CD1c-positive myeloid dendritic cell (primary cell): ENCODE measurements around the gene PRIMPOL.
"Not testable (repeated sequence)": the region's sequence is repeated elsewhere in the genome, so short reads cannot be mapped to it uniquely, and the experiment has no call there.

Source experiments
- DNase-seq: peaks from one replicate; pipeline ENCODE4 v3.0.0-alpha.2; 2016; ENCODE audit errors: extremely low spot score

PRIMPOL gene

DNA sequence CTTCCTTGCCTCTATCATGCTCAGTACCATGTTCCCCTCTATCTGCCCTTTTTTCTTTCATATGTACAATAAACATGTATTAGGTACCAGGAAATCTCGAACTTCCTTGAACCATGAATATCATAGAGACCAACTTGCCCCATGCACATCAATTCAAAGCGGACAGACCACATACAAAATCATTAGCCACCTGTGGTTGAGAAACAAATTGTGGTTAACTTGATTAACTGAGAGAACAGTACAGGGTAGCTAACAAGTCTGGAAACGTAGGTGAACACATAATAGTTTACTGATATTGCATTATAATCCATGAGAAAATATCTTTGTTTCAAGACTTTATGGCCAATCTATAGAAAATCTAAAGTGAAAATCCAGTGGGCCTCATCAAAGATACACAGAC lies 8.5 kb upstream of the PRIMPOL start:
- DNase-seq = no peak

- no peak for DNase-seq
Observed at GRCh38 chr4:184641451-184641850, 8.1 kb upstream of the PRIMPOL start.

DNA sequence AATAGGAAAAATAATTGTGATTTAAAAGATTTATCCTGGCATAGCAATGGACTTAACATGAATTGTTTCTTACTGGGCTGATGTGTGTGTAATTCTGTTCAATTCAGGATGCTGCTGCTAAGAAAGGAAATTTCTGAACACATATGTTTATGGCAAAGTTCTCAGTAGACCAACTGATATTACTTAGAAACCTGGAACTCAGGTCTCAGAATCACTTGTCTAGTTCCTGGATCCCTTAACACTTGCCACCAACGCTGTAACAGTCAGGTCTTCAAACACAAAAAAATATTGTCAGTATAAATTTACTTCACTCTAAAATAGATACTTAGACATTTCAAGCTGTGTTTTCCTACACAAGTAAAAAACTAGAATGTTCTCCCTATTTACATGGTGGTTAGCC lies 5.8 kb upstream of the PRIMPOL start:
- DNase-seq = no peak

DNA sequence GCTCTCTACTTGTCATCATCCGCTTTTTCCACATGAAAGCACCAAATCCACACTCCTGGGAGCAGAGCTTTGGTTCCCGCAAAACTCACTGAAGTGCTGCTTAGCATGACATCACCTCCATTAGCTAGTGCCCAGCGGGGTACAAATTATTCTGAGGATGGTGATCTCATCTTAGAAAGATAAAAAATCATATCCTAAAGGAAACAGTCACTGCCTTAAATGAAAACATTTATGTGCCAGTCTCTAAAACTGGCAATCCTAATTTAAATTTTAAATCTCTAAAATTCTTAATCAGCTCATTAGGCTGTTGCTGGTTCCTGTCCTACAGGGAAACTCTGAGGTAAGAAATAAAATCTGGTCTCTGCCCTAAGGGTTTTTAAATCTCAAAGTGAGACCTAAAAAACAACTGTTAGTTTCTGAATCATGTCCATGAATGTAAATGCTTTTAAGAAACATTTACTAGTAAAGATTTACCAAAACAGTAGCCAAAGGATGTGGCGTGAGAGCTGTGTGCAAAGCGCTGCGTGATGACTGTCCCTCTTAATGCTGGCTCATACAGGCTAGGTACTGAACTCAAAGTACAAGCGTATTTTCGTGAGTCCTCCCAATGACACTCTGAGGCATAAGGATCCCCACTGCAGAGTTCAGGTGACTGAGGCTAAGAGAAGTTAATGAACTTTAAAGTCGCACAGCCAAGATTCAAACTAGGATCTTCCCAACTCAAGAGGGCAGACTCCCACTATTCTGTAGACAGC lies 4.8 kb upstream of the PRIMPOL start:
- DNase-seq = no peak

DNA sequence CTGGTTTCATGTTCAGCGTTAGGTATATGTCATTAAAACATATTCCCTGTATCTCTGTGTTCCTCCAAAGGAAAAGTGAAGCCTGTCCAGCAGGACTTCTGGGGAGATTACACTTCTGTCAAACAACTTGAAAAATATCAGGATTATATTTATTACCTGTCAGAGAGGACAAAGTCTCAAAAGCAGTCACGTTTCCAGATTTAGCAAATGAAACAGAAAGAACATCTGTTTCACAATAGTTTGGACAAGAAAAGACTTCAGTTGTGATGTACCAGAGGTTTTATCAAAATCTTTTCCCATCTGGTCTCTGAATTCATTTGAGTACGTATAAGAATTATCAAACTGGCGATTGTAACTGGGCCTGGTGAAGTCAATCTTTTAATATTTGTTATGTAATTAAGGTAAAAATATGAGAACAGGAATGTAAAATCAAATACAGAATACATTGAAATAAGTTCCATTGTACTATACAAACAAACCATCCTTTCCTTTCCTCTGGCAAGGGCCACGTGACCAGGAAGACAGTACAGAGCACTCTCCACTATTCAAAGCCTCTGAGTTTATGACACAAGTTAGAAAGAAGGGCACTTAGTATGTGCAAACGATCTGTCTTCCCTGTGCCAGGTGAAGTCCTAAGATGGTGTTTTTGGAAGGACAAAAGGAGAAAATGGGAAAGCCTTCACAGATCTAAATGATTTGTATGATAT lies 3.5 kb upstream of the PRIMPOL start:
- no peak for DNase-seq

GRCh38 chr4:184647266-184648053 lies 2.1 kb upstream of the PRIMPOL start:
- no peak for DNase-seq

- DNase-seq = no peak
Observed at GRCh38 chr4:184648054-184648312, 1.6 kb upstream of the PRIMPOL start.

- DNase-seq = peak; percentile 62
Observed at GRCh38 chr4:184648313-184649025, 1.1 kb upstream of the PRIMPOL start.

DNA sequence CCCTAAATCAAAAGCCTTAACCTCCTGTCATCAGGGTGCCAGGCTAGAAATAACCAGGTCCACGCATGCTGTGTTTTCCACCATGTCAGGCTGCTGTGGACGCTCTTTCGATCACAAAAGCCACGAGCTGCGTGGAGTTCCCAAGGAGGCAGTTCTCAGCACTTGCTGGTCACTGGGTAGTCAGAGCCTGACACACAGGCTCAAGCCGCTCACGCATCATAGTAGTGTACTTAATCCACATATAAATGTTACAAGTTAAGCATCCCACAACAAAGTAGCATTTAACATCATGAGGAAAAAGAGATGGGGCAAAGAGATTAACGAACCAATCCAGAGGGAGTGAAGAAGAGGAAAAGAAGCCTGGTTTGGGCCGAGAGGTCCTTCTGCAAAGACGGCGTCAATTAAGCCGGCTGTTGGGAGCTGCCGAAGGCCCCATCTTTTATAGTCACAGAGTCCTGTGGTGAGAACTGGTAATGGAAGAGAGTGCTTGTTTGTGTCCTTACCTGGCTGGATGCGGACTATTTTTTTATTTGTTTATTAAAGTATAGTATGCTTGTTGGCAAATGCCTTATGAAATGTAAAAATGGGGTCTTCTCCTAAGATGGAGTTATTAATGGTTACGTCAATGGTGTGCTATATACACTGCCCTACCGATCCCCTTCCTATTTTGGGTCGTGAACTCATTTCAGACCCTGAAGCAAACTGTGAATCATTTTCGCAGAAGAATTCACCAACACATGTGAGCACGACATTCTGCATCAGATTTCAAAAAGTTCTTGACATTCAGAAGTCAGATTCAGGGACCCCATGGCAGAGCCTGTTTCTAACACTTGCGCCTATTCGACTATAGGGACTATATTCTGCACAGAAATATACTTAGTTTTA lies 675 bp downstream of the PRIMPOL start:
- peak; percentile 32 for DNase-seq

- DNase-seq = no peak
Observed at GRCh38 chr4:184651899-184652298, 2.4 kb downstream of the PRIMPOL start.

- not testable (repeated sequence) for DNase-seq
Observed at GRCh38 chr4:184652681-184653080, 3.1 kb downstream of the PRIMPOL start.

- DNase-seq = no peak
Observed at GRCh38 chr4:184653650-184654049, 4.1 kb downstream of the PRIMPOL start.

DNA sequence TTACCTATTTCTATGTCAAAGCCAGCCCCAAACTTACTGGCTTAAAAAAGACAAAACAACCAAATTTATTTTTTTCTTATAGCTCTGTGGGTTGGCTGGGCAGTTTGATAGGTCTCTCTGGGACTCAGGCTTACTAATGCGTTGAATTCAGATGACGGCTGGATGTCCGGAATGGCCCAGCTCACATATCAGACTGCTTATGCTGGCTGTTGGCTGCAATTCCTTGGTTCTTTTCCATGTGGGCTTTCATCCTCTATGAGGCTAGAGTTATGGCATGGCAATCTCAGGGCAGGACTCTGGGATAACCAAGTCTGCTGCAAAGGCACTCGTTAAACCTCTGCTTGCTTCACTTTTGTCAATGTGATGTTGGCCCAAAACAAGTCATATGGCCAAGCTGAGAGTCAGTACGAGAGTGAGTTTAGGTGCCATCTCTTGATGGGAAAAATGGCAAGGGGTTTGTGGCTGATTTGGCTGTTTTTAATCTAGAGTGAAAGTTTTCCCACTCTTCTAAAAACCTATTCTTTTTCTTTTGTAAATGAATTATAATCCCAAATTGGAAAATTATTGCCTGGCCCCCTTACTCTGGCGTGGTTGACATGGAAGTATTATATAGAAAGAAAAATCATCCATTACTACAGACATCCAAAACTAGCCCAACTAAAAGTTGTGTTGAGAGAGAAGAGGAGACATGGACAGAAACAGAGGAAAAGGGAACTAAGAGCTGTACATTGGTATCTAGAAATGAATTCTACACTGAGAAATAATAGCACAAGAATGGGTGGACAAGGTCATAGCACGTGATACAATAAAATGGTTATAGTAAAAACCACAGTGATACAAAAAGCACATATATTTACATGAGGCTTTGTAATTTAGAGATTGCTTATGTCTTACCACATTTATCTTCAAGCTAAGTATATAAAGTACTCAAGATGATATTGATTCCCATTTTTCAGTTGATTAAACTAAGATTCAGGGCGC lies 6.6 kb downstream of the PRIMPOL start:
- peak; percentile 8 for DNase-seq

DNA sequence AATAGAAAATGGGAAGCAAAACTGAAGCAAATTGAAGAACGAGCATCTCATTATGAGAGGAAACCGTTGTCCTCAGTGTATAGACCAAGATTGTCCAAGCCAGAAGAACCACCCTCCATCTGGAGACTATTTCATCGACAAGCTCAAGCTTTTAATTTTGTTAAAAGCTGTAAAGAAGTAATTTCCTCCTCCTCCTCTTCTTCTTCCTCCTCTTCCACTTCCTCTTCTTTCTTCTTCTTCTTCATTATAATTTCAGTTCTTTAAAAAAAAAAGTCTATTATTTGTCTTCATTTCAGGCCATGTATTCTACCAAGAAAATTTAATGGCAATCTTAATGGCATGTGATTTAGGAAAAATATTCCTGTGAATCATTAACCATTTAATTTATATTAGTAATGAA lies 7.6 kb downstream of the PRIMPOL start:
- DNase-seq = peak; percentile 12

DNA sequence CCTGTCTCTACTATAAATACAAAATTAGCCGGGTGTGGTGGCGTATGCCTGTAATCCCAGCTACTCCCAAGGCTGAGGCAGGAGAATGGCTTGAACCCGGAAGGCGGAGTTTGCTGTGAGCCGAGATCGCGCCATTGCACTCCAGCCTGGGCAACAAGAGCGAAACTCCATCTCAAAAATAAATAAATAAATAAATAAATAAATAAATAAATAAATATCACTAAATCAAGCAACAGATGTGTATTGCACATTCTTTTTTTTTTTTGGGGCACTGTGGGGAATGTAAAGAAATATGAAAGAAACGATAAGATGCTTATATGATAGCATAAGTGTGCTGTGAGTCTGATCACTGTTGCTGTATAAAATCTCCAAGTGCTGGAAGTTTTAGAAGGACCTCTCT lies 8.3 kb downstream of the PRIMPOL start:
- DNase-seq = not testable (repeated sequence)

DNA sequence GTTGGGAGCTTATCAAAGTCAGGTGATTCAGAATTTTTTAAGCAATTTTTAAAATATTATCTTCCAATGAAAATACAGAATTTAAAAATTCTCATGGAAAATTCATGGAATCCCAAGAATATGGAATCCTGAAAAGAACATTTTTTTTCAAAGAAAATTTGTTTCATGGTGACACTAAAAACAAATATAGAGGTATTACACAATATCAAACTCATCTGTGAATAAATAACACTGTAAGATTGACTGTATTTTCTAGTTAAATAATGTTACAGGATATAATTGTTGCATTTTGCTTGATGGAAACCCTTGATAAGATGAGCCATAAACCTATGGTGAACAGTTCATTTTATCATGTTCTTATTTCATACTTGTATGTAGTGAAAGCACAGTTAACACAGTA lies 11.4 kb downstream of the PRIMPOL start:
- DNase-seq = no peak

GRCh38 chr4:184662236-184662635 lies 12.7 kb downstream of the PRIMPOL start:
- DNase-seq = peak; percentile 16

GRCh38 chr4:184664445-184665210 lies 15.1 kb downstream of the PRIMPOL start:
- DNase-seq = no peak

GRCh38 chr4:184666670-184667069 lies 17.1 kb downstream of the PRIMPOL start:
- no peak for DNase-seq
